Loucy (cell line): ENCODE results near the gene ZBTB18.

Experiments
- EZH2phosphoT487 ChIP-seq: fragments of 200-600 bp; IDR thresholded peaks from 2 replicates; pipeline ENCODE4 v1.6.1; 2018; ENCODE audit warnings: antibody characterized with exemption, mild to moderate bottlenecking, moderate library complexity, borderline replicate concordance
- TF ChIP-seq, protein P1 (sequence below): fragments of 200-600 bp; sonication (generic); conservative IDR thresholded peaks from 2 replicates; pipeline ENCODE4 v1.5.1; 2014; ENCODE audit warnings: mild to moderate bottlenecking, antibody characterized with exemption, low read length

DNA sequence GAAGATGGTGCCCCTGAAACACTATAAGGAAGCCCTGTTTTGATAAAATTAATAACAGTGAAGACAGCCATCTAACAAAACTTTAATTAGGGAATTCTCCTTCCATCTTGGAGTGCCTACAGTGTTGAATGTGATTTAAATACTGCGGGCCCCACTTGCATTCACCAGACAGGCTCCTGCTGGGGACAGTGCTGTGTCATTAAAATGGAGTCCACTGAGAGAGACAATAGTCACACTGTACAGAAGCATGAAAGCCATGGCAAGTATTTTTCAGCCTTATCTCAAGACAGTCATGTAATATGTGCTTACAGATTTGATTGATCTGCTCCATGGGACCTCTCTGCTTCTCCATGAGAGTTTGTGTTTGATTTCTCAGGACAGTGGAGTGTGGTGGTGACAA, 29.7 kb upstream of the ZBTB18 start:
- TF ChIP-seq, protein P1, sequence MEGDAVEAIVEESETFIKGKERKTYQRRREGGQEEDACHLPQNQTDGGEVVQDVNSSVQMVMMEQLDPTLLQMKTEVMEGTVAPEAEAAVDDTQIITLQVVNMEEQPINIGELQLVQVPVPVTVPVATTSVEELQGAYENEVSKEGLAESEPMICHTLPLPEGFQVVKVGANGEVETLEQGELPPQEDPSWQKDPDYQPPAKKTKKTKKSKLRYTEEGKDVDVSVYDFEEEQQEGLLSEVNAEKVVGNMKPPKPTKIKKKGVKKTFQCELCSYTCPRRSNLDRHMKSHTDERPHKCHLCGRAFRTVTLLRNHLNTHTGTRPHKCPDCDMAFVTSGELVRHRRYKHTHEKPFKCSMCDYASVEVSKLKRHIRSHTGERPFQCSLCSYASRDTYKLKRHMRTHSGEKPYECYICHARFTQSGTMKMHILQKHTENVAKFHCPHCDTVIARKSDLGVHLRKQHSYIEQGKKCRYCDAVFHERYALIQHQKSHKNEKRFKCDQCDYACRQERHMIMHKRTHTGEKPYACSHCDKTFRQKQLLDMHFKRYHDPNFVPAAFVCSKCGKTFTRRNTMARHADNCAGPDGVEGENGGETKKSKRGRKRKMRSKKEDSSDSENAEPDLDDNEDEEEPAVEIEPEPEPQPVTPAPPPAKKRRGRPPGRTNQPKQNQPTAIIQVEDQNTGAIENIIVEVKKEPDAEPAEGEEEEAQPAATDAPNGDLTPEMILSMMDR = no peak
- TF ChIP-seq EZH2phosphoT487 = no peak
